ENCODE measurements around the gene GSTT4.
"Not testable (repeated sequence)": the region's sequence is repeated elsewhere in the genome, so short reads cannot be mapped to it uniquely, and the experiment has no call there.

The GSTT4 gene

GRCh38 chr22:24005201-24005600 lies at the start of gene GSTT4:
Gene GSTT4, minus strand, starts transcription at chr22:24005453. Its CDS starts 97 bp downstream, at chr22:24005356.
- no peak for DNase-seq (ENCODE audit: low read depth)

DNA sequence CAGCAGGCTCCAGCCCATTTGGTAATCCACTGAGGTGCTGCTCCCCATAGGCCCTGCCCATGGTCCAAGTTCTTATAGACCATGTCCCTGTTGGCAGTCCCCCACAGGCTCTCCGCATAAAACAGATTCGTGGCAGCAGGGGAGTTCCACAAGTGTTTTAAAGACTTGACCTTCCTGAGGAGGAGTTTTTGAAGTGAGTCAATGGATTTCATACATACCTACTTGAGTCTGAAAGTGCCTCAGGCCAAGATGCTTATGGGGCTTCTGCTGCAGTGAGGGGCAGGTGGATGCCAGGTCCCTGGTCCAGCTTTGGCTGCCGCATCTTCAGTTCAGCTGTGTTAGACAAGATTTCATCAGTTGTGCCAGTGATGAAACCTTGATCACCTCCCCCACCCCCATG lies 49.1 kb upstream of the GSTT4 start:
- no peak for DNase-seq (ENCODE audit: low read depth)

GRCh38 chr22:24053481-24054226 lies 48.4 kb upstream of the GSTT4 start:
- DNase-seq (ENCODE audit: low read depth): no peak

- no peak for DNase-seq (ENCODE audit: low read depth)
Observed at GRCh38 chr22:24051568-24051967, 46.3 kb upstream of the GSTT4 start.

- no peak for DNase-seq (ENCODE audit: low read depth)
Observed at GRCh38 chr22:24051028-24051427, 45.8 kb upstream of the GSTT4 start.

DNA sequence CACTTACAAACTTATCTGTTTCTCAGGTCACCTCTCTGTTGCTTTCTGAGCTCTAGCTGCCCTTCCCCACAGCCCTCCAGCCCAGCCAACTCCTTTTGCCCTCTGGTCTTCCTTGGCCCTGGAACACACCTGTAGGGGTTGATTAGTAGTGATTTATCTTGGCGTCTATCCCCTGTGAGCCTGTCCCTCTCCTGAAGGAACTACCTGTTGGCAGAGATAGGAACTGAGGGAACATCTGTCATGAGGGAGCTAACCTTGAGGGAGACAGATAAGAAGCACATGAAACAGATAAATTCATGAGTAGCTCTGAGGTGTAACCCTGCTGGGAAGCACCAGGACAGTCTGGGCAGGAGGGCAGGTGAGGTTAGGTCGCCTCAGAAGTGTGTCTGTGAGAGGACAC lies 44.7 kb upstream of the GSTT4 start:
- no peak for DNase-seq (ENCODE audit: low read depth)

- no peak for DNase-seq (ENCODE audit: low read depth)
Observed at GRCh38 chr22:24049211-24049610, 44.0 kb upstream of the GSTT4 start.

DNA sequence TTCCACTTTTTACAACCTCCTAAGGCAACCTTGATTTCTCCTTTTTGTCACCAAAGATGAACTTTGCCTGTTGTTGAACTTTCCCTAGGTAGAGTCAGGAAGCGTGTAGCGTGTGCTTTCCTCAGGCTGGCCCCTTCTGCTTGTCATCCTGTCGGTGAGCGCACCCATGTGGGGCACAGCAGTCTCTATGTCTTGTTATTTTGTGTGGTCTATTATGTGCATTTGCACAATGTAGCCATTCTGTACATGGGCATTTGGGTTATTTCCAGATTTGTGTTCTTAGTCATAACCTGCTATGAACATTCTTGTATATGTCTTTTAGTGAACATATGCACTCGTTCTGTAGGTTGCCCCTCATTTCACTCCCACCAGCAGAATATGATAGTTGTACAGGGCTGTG lies 40.8 kb upstream of the GSTT4 start:
- DNase-seq (ENCODE audit: low read depth): no peak

DNA sequence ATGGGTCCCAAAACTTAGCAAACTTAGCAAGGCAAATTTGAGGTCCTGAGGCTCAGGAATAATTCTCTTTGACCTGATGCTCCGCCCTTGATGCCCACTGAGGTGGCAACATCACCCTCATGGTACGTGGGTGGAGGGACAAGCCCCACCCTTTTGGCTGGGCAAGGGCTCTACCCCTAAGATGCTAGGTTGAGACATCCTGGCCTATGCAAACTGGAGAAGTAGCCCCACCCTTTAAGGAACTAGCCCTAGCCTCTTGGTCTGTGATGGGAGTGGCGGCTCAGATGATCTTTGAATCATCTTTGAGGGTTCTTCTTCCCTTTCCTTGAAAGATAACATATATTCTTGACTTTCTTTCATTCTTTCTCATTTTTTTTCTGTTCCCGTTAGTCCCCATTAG lies 38.7 kb upstream of the GSTT4 start:
- DNase-seq (ENCODE audit: low read depth): no peak

- not testable (repeated sequence) for DNase-seq (ENCODE audit: low read depth)
Observed at GRCh38 chr22:24043465-24043864, 38.2 kb upstream of the GSTT4 start.

- DNase-seq (ENCODE audit: low read depth): no peak
Observed at GRCh38 chr22:24040946-24041345, 35.7 kb upstream of the GSTT4 start.

DNA sequence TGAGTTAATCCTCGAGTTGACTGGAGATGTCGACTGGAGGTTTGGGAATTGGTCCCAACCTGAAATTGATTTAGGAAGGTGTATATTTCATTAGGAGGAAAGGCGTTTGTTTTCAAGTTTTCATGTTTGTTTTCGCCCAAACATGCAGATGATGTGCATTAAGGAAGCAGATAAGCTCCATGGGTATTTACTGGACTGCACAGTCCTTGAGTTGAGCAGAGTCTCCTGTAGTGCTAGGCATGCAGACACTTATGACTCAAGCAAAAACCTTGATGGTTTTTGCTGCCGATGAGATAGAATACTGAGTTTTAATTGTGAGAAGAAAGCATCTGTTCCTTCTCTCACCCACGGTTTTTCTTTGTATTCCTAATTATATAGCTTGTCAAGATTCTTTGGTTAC lies 33.8 kb upstream of the GSTT4 start:
- no peak for DNase-seq (ENCODE audit: low read depth)

GRCh38 chr22:24037851-24038765 lies 32.9 kb upstream of the GSTT4 start:
- DNase-seq (ENCODE audit: low read depth): no peak

GRCh38 chr22:24035296-24035695 lies 30.0 kb upstream of the GSTT4 start:
- no peak for DNase-seq (ENCODE audit: low read depth)

- no peak for DNase-seq (ENCODE audit: low read depth)
Observed at GRCh38 chr22:24033731-24034130, 28.5 kb upstream of the GSTT4 start.

- no peak for DNase-seq (ENCODE audit: low read depth)
Observed at GRCh38 chr22:24030186-24030702, 25.0 kb upstream of the GSTT4 start.

DNA sequence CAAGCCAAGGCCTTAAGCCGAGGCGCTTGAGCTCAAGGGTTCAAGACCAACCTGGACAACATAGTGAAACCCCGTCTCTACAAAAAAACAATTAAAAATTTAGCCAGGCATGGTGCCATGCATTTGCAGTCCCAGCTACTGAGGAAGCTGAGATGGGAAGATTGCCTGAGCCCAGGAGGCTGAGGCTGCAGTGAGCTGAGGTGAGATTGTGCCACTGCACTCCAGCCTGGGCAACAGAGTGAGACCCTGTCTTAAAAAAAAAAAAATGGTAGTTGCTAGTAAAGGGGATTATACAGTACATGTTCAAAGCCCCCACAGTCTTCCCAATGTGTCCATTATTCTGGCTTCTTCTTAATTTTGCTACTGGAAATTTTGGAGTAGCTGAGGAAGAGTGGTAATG lies 24.1 kb upstream of the GSTT4 start:
- DNase-seq (ENCODE audit: low read depth): no peak

- DNase-seq (ENCODE audit: low read depth): no peak
Observed at GRCh38 chr22:24028533-24028932, 23.3 kb upstream of the GSTT4 start.

- no peak for DNase-seq (ENCODE audit: low read depth)
Observed at GRCh38 chr22:24027991-24028390, 22.7 kb upstream of the GSTT4 start.

GRCh38 chr22:24027389-24027975 lies 22.2 kb upstream of the GSTT4 start:
- DNase-seq (ENCODE audit: low read depth): no peak

DNA sequence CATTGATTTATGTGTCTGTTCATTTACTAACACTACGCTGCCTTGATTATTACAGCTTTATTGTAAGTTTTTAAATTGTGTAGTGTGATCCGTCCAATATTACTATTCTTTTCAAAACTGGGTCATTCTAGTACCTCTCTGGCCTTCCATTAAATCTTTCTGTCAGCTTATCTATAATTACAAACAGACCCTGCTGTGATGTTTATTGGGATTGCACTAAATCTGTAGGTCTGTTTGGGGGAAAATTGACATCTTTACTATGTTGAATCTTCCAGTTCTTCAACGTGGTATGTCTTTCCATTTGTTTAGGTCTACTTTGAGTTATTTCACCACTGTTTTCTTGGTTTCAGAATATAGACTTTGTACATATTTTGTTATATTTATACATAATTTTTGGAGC lies 21.5 kb upstream of the GSTT4 start:
- DNase-seq (ENCODE audit: low read depth): no peak

- DNase-seq (ENCODE audit: low read depth): no peak
Observed at GRCh38 chr22:24026056-24026455, 20.8 kb upstream of the GSTT4 start.

- no peak for DNase-seq (ENCODE audit: low read depth)
Observed at GRCh38 chr22:24025475-24025874, 20.2 kb upstream of the GSTT4 start.

Data from CMK (cell line).